ENCODE results near the gene RNF207. TPM values are rescaled to one million over a fixed set of nuclear protein-coding genes. Genes with fewer than 3 reads are reported as not detected.

Gene RNF207, protein sequence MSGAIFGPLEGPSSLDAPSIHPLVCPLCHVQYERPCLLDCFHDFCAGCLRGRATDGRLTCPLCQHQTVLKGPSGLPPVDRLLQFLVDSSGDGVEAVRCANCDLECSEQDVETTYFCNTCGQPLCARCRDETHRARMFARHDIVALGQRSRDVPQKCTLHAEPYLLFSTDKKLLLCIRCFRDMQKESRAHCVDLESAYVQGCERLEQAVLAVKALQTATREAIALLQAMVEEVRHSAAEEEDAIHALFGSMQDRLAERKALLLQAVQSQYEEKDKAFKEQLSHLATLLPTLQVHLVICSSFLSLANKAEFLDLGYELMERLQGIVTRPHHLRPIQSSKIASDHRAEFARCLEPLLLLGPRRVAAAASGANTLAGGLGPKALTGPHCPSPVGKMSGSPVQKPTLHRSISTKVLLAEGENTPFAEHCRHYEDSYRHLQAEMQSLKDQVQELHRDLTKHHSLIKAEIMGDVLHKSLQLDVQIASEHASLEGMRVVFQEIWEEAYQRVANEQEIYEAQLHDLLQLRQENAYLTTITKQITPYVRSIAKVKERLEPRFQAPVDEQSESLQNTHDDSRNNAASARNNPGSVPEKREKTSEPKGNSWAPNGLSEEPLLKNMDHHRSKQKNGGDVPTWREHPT
- total RNA-seq = 1 to 10 TPM; 4.6 to 9.8 (median 9.5) TPM

DNA sequence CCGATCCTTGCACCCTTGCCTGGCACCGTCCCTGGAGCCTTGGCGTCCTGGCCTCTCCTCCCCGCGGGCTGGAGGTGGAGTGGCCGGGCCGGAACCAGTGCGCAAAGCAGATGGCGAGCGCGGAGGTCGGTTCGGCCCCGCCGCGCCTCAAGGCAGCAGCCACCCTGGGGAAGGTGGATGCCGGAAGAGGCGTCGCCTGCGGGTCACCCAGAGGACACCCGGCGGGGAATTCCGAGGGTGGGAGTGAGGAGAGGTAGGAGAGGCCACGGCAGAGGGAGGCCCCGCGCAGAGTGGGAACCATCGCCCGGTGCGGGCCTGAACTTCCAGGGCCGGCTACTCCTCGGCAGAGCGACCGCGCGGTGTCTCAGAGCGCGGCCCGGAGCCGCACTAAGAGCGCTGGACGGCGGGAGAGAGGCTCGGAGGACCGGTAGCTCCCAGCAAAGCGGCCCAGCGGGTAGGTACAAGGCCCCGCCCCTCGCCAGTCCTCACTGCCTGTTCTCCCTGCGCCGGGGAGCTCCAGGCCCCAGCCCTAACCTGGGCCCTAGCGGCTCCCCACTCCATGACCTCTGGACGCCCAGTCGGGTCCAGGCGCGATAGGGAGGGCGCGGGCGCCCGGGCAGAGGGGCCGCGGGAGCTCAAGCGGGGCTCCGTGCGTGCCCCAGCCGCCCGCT is at the start of gene RNF207:
RNF207 (plus strand) TSS at position 271 of the 671 bp plus-strand sequence. CDS start 417 bp downstream, outside the sequence.
- DNase-seq (ENCODE audit: low spot score in 2 of 2) = no peak
- Histone ChIP-seq H3K36me3 (no peaks in the 10 kb centered on the region), H3K4me3 (peak within 1 kb of the TSS; percentile 54), H3K4me1 (peaks cover 43% of the 10 kb centered on the region), H3K9me3 (no peaks in the 10 kb centered on the region), H3K27ac (no peak within 1 kb of the TSS), H3K27me3 (peaks cover 32% of the 10 kb centered on the region)
- 3% methylated on average over 11 of the region's 66 CpGs for WGBS
- TF ChIP-seq EP300 (IDR thresholded peaks at IDR 0.05) = no peak
- no peak for TF ChIP-seq POLR2A (IDR thresholded peaks at IDR 0.05)
- TF ChIP-seq POLR2AphosphoS5 (IDR thresholded peaks at IDR 0.05) = no peak
- TF ChIP-seq, protein P1, sequence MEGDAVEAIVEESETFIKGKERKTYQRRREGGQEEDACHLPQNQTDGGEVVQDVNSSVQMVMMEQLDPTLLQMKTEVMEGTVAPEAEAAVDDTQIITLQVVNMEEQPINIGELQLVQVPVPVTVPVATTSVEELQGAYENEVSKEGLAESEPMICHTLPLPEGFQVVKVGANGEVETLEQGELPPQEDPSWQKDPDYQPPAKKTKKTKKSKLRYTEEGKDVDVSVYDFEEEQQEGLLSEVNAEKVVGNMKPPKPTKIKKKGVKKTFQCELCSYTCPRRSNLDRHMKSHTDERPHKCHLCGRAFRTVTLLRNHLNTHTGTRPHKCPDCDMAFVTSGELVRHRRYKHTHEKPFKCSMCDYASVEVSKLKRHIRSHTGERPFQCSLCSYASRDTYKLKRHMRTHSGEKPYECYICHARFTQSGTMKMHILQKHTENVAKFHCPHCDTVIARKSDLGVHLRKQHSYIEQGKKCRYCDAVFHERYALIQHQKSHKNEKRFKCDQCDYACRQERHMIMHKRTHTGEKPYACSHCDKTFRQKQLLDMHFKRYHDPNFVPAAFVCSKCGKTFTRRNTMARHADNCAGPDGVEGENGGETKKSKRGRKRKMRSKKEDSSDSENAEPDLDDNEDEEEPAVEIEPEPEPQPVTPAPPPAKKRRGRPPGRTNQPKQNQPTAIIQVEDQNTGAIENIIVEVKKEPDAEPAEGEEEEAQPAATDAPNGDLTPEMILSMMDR (IDR thresholded peaks at IDR 0.05) = no peak

DNA sequence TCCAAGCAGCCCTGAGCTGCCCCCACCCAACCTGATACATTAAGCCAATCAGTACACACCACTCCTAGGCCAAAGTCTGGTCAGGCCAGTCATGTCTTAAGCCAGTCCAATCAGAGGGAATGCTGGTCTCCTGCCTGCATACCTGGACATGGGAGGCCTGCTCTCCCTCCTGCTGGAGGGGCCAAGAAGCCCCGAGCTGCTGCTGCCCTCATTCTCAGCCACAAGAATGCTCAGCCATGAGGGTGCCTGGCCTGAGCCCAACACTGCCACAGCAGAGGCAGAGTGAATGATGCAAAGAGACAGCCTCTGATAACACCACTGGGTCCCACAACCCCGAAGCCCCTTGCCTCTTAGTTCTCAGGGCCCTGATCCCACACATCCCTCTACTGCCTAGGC is 48.8 kb upstream of the RNF207 start:
- H3K9me3 ChIP-seq = no peaks in the 10 kb centered on the region
- WGBS = 67% methylated on average over 2 of the region's 2 CpGs
- no peaks in the 10 kb centered on the region for H3K36me3 ChIP-seq
- H3K4me1 ChIP-seq = peaks cover 17% of the 10 kb centered on the region
- H3K27ac ChIP-seq = no peak overlapping the region
- TF ChIP-seq POLR2AphosphoS5 (IDR thresholded peaks at IDR 0.05) (no peak), EP300 (IDR thresholded peaks at IDR 0.05) (no peak), POLR2A (IDR thresholded peaks at IDR 0.05) (no peak)
- TF ChIP-seq, protein P1 (IDR thresholded peaks at IDR 0.05) = no peak
- H3K27me3 ChIP-seq = peaks cover 23% of the 10 kb centered on the region
- no peak overlapping the region for H3K4me3 ChIP-seq
- no peak for DNase-seq (ENCODE audit: low spot score in 2 of 2)

DNA sequence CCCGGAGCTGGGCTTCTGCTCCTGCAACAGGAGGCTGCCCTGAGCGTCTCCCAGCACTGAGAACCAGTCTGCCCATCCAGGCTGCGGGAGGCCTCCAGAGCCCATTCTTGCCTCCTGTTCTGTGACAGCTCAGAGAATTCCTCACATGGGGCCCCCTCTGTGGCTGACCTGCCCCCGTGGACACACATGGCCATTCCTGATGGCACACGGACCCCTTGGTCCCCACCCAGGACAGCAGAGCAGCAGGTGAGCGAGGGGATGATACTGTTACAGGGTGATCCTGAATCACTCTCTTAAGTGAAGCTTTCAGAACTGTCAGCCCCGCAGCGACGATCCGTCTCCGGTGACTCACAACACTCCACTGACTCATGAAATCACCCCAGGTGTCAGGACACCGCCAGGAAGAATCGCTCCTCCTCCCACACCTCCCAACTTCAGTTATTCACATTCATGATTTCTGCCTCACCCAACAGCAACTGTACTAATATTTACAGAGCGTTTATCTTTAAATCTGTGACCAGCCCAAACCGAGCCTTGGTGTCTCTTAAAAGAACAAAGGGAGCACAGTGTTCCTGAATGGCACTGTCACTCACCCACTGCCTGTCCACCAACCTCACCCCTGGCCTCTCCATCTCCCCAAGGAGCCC is 48.3 kb upstream of the RNF207 start:
- Histone ChIP-seq H3K9me3 (no peaks in the 10 kb centered on the region), H3K27me3 (peaks cover 25% of the 10 kb centered on the region), H3K36me3 (no peaks in the 10 kb centered on the region), H3K27ac (no peak overlapping the region), H3K4me3 (no peak overlapping the region), H3K4me1 (peaks cover 17% of the 10 kb centered on the region)
- TF ChIP-seq, protein P1 (IDR thresholded peaks at IDR 0.05) = no peak
- TF ChIP-seq POLR2AphosphoS5 (IDR thresholded peaks at IDR 0.05) (no peak), POLR2A (IDR thresholded peaks at IDR 0.05) (no peak), EP300 (IDR thresholded peaks at IDR 0.05) (no peak)
- WGBS = 37% methylated on average over 14 of the region's 15 CpGs
- DNase-seq (ENCODE audit: low spot score in 2 of 2) = no peak

DNA sequence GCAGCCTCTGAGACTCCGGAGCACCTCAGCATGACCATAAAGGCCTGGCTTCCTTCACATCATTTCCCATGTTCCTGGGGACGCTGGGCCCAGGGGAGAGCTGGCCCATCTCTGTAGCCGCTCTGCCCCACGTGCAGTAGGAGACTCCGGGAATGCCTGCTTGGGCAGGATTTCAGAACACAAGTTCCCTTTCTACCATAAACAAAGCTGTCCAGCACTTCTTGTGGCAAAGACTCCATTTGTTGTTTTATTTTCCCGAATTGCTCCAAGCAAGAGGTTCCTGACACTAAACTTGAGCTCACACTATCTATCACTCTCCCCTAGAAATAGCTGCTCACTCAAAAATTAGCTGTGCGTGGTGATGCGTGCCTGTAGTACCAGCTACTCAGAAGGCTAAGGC is 47.7 kb upstream of the RNF207 start:
- Histone ChIP-seq H3K9me3 (no peaks in the 10 kb centered on the region), H3K4me3 (no peak overlapping the region), H3K27ac (no peak overlapping the region), H3K27me3 (peaks cover 31% of the 10 kb centered on the region), H3K36me3 (no peaks in the 10 kb centered on the region), H3K4me1 (peaks cover 17% of the 10 kb centered on the region)
- 50% methylated on average over 8 of the region's 8 CpGs for WGBS
- no peak for DNase-seq (ENCODE audit: low spot score in 2 of 2)
- no peak for TF ChIP-seq POLR2AphosphoS5 (IDR thresholded peaks at IDR 0.05)
- TF ChIP-seq, protein P1 (IDR thresholded peaks at IDR 0.05) = no peak
- TF ChIP-seq EP300 (IDR thresholded peaks at IDR 0.05) = no peak
- no peak for TF ChIP-seq POLR2A (IDR thresholded peaks at IDR 0.05)
